Hepatocyte (in vitro differentiated cells): ENCODE data around the gene SEMA3D.

ENCODE experiments used
- CTCF ChIP-seq: fragments of 200-600 bp; sonication (generic); IDR thresholded peaks from 2 replicates; pipeline ENCODE4 v1.5.1; 2016; ENCODE audit warnings: antibody characterized with exemption, mild to moderate bottlenecking; ENCODE audit not compliant: poor library complexity
- EZH2 ChIP-seq: fragments of 200-600 bp; sonication (generic); IDR thresholded peaks from 2 replicates; pipeline ENCODE4 v1.6.1; 2016; ENCODE audit warnings: antibody characterized with exemption, mild to moderate bottlenecking, borderline replicate concordance
- EZH2phosphoT487 ChIP-seq: fragments of 200-600 bp; sonication (generic); IDR thresholded peaks from one replicate; pipeline ENCODE4 v1.6.1; 2018; ENCODE audit warnings: antibody characterized with exemption, mild to moderate bottlenecking, low read depth, moderate library complexity; ENCODE audit not compliant: unreplicated experiment, severe bottlenecking

- TF ChIP-seq CTCF (no peak), EZH2 (no peak), EZH2phosphoT487 (no peak)
Observed at GRCh38 chr7:85178531-85179298, 8.1 kb downstream of the SEMA3D start.
